Uterus (tissue), 4 donors: ENCODE results near the gene CREB3L2. TPM values are rescaled to one million over a fixed set of nuclear protein-coding genes. Genes with fewer than 3 reads are reported as not detected.
A peak's percentile ranks its signal among the peaks of the same experiment; 100 is the strongest.
"Not testable (repeated sequence)": the region's sequence is repeated elsewhere in the genome, so short reads cannot be mapped to it uniquely, and the experiment has no call there.

Experiments used
- DNase-seq, 2 donors: peaks; one replicate each; pipeline ENCODE4 v3.0.0-alpha.2; 2019 to 2020
- H3K27ac ChIP-seq, 2 donors: fragments of 200-600 bp; sonication (generic); 1 replicate in 1 of 2; 2 replicates in 1 of 2; pipeline ENCODE4 v1.5.1; 2016 to 2018
- H3K27me3 ChIP-seq, 2 donors: fragments of 200-600 bp; sonication (generic); one replicate each; pipeline ENCODE4 v1.5.1; 2018 to 2019; ENCODE audit warnings: control low read depth in 1 of 2
- H3K36me3 ChIP-seq, 2 donors: fragments of 200-600 bp; sonication (generic); one replicate each; pipeline ENCODE4 v1.5.1; 2019; ENCODE audit warnings: control low read depth in 1 of 2
- H3K4me1 ChIP-seq, 2 donors: fragments of 200-600 bp; sonication (generic); one replicate each; pipeline ENCODE4 v1.5.1; 2018 to 2019; ENCODE audit warnings: control low read depth in 1 of 2
- H3K4me3 ChIP-seq, 2 donors: fragments of 200-600 bp; sonication (generic); 1 replicate in 1 of 2; 2 replicates in 1 of 2; pipeline ENCODE4 v1.5.1; 2018 to 2019; ENCODE audit warnings: mild to moderate bottlenecking in 1 of 2
- H3K9me3 ChIP-seq, 2 donors: fragments of 200-600 bp; sonication (generic); one replicate each; pipeline ENCODE4 v1.5.1; 2019; ENCODE audit warnings: control low read depth in 1 of 2
- CTCF ChIP-seq, 4 experiments: fragments of 200-600 bp in 2 of 4; fragments of 450-650 bp in 2 of 4; sonication (generic) in 2 of 4; IDR thresholded peaks; one replicate each; pipeline ENCODE4 v1.5.1; 2016 to 2019; ENCODE audit warnings: antibody characterized with exemption in 4 of 4, mild to moderate bottlenecking in 2 of 4, moderate library complexity in 1 of 4
- POLR2A ChIP-seq, 2 donors: fragments of 450-650 bp; IDR thresholded peaks; one replicate each; pipeline ENCODE4 v1.6.1; 2016; ENCODE audit warnings: antibody characterized with exemption in 2 of 2, mild to moderate bottlenecking in 1 of 2, moderate library complexity in 1 of 2
- intact Hi-C: fragments of 100-400 bp; cut with DNase I; formaldehyde crosslinking; loops from one replicate; pipeline ENCODE4 v1.15.1; 2023; ENCODE audit warnings: low total_unique reads
- total RNA-seq, 4 donors: library from RNA; depleted of rRNA in 3 of 4; stranded (reverse); fragments of >200 nt in 3 of 4; gene quantifications; one replicate each; pipeline versions ENCODE4 v1.1.0 to v1.2.4, GENCODE V29; 2014 to 2023
- donor health status: DM: yes; HTN: yes; CAD: no.

CREB3L2 gene
- total RNA-seq, 4 donors from 2014 or later = 24.7 to 185 (median 41.1) TPM

- intact Hi-C loops = loop anchor here (5.0 kb wide), 1 partner anchor 192 kb away; no protein-coding TSS in a partner anchor
- no peak overlapping the region for H3K4me3 ChIP-seq
- no peak overlapping the region for H3K27ac ChIP-seq
- no peak for TF ChIP-seq CTCF (IDR thresholded peaks at IDR 0.05)
- no peak for TF ChIP-seq POLR2A (IDR thresholded peaks at IDR 0.05)
- no peaks in the 10 kb centered on the region for H3K4me1 ChIP-seq
- H3K27me3 ChIP-seq = no peaks in the 10 kb centered on the region
- DNase-seq = no peak
- no peaks in the 10 kb centered on the region for H3K9me3 ChIP-seq
- no peaks in the 10 kb centered on the region for H3K36me3 ChIP-seq
These were observed 12.8 kb upstream of the CREB3L2 start for GRCh38 chr7:138014686-138015085.

- H3K36me3 ChIP-seq, H3K27me3 ChIP-seq, H3K4me3 ChIP-seq, H3K4me1 ChIP-seq, DNase-seq, H3K27ac ChIP-seq, H3K9me3 ChIP-seq: not testable (repeated sequence)
- intact Hi-C loops = loop anchor here (5.0 kb wide), 1 partner anchor 192 kb away; no protein-coding TSS in a partner anchor
These were observed 12.3 kb upstream of the CREB3L2 start for GRCh38 chr7:138014201-138014600.

GRCh38 chr7:138009350-138009653 is 7.4 kb upstream of the CREB3L2 start:
- intact Hi-C loops = loop anchor here (2.0 kb wide), 1 partner anchor 105 kb away; no protein-coding TSS in a partner anchor
- Histone ChIP-seq H3K36me3 (no peaks in the 10 kb centered on the region), H3K4me1 (peaks cover 0 to 4% of the 10 kb centered on the region in 2 donors), H3K9me3 (no peaks in the 10 kb centered on the region), H3K4me3 (no peak overlapping the region), H3K27ac (no peak overlapping the region), H3K27me3 (no peaks in the 10 kb centered on the region)
- DNase-seq = no peak
- TF ChIP-seq POLR2A (IDR thresholded peaks at IDR 0.05) = no peak
- no peak for TF ChIP-seq CTCF (IDR thresholded peaks at IDR 0.05)

GRCh38 chr7:138008588-138009349 is 6.9 kb upstream of the CREB3L2 start:
- no peaks in the 10 kb centered on the region for H3K27me3 ChIP-seq
- H3K36me3 ChIP-seq = no peaks in the 10 kb centered on the region
- no peak overlapping the region for H3K27ac ChIP-seq
- intact Hi-C loops = loop anchor here (2.0 kb wide), 1 partner anchor 104 kb away; no protein-coding TSS in a partner anchor
- no peaks in the 10 kb centered on the region for H3K9me3 ChIP-seq
- peaks cover 0 to 4% of the 10 kb centered on the region in 2 donors for H3K4me1 ChIP-seq
- peak; percentile 45 to 59 for DNase-seq
- TF ChIP-seq CTCF (IDR thresholded peaks at IDR 0.05) (peak; percentile 89 to 97 (median 92)), POLR2A (IDR thresholded peaks at IDR 0.05) (no peak)
- H3K4me3 ChIP-seq = no peak overlapping the region

GRCh38 chr7:138008019-138008587 is 6.2 kb upstream of the CREB3L2 start:
- no peaks in the 10 kb centered on the region for H3K27me3 ChIP-seq
- H3K36me3 ChIP-seq = no peaks in the 10 kb centered on the region
- DNase-seq = no peak
- no peaks in the 10 kb centered on the region for H3K9me3 ChIP-seq
- TF ChIP-seq POLR2A (IDR thresholded peaks at IDR 0.05) (no peak), CTCF (IDR thresholded peaks at IDR 0.05) (no peak)
- no peak overlapping the region for H3K4me3 ChIP-seq
- intact Hi-C loops = loop anchor here (2.0 kb wide), 1 partner anchor 103 kb away; no protein-coding TSS in a partner anchor
- H3K4me1 ChIP-seq = peaks cover 0 to 4% of the 10 kb centered on the region in 2 donors
- no peak overlapping the region for H3K27ac ChIP-seq
